Left renal pelvis (tissue), 4 donors: ENCODE data around the gene FAM184A. TPM values are rescaled to one million over a fixed set of nuclear protein-coding genes. Genes with fewer than 3 reads are reported as not detected.

ENCODE experiments used
- DNase-seq, 4 donors: peaks; one replicate each; pipeline ENCODE4 v3.0.0-alpha.2; 2013; ENCODE audit warnings: low read depth in 4 of 4, low spot score in 3 of 4
- polyA plus RNA-seq, 4 donors: library from polyadenylated mRNA; unstranded; fragments of 120-200 nt; gene quantifications; one replicate each; pipeline ENCODE4 v1.2.1, GENCODE V29; 2013; ENCODE audit not compliant: insufficient read length in 4 of 4

The FAM184A gene
- polyA plus RNA-seq, 4 donors = 5.9 to 12.7 (median 10.2) TPM

- DNase-seq = no peak
Measured at GRCh38 chr6:118918329-118918725, 160.1 kb downstream of the FAM184A start.

- DNase-seq = no peak
Measured at GRCh38 chr6:118917546-118918328, 160.7 kb downstream of the FAM184A start.

DNA sequence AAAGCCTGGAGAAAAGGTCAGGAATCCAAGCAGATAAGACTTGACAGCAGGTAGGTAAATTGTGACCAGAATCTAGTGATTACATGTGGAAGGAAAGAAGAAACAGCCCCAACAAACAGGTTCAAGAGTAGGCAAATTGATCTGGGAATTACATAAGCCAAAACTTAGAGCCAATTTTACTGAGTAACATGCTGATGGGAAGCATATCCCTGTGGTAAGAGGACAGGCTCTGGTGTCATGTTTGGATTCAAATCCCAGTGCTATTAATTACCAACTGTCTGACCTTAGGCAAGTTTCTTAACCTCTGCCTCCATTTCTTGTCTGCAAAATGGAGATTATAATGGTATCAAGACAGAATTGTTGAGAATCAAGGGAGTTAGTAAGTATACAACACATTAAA, 163.9 kb downstream of the FAM184A start:
- DNase-seq = no peak

DNA sequence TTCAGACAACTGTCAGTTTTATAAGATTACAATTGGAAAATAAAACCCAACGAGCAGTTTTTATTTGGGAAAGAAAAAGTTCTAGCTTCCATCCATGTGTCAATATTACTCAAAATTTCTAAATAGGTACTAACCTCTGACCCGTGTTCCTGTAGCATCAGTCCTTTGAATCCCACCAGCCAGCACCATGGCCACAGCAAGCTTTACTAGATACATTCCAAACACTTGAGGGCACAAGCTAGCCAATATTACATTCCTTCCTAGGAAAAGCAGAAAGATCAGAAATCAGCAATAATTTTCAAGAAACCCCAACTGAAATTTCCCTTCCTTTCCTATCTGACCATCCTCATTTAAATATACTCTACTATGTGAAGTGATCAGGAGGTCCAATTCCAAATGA, 165.3 kb downstream of the FAM184A start:
- no peak for DNase-seq

GRCh38 chr6:118912646-118913045, 165.8 kb downstream of the FAM184A start:
- DNase-seq = no peak

Other genes with a start within 250 kb of the FAM184A start
- gene ASF1A, start 184.5 kb downstream of the FAM184A start, polyA plus RNA-seq = 10 to 100 TPM; 35.1 to 50.1 (median 39.2) TPM
- gene MCM9, start 143.5 kb downstream of the FAM184A start, polyA plus RNA-seq = 10 to 100 TPM; 12.5 to 27.5 (median 25.3) TPM